HCT116 (cell line): ENCODE measurements around the gene DIP2C. TPM values are rescaled to one million over a fixed set of nuclear protein-coding genes. Genes with fewer than 3 reads are reported as not detected.

Experiments
- ATAC-seq: fragments of 200-7000 bp; cut with Tn5 transposase; 2 replicates; pipeline ENCODE4 v1.9.1; 2020; ENCODE audit warnings: mild to moderate bottlenecking, moderate library complexity
- BruUV-seq: library from RNA; stranded (reverse); fragments of 400-500 nt; replicated peaks from 2 replicates; lab custom pipeline; 2021; lab: Mats Ljungman, UMichigan
- CTCF ChIA-PET: fragments of 300-600 bp; sonication (Branson Sonifier 250); formaldehyde crosslinking; loops from one replicate; lab custom pipeline; 2021; ENCODE audit warnings: antibody characterized with exemption; lab: Charles Lee
- POLR2A ChIA-PET: fragments of 300-600, 350-600 bp; sonication (Branson Sonifier 250); formaldehyde crosslinking; loops from one replicate; lab custom pipeline; 2021; ENCODE audit warnings: antibody characterized with exemption; lab: Charles Lee
- RAD21 ChIA-PET, 2 experiments: fragments of 300-600 bp; sonication (Branson Sonifier 250); formaldehyde crosslinking; loops; one replicate each; lab custom pipeline; 2023; ENCODE audit warnings: low total read pairs in 2 of 2; ENCODE audit not compliant: uncharacterized antibody in 2 of 2, unreplicated experiment in 2 of 2, low non-redundant PET in 1 of 2; lab: Charles Lee
- DNase-seq: peaks from one replicate; pipeline ENCODE4 v3.0.0-alpha.2; 2010; ENCODE audit warnings: low read depth, low spot score
- H2AFZ ChIP-seq: fragments of 200-600 bp; shearing (Covaris generic), sonication (generic); 2 replicates; pipeline ENCODE4 v1.6.1; 2017; ENCODE audit warnings: low read depth, mixed run types, mixed read lengths, antibody characterized with exemption, low read length; ENCODE audit not compliant: poor library complexity, severe bottlenecking
- H3K27ac ChIP-seq: 2 replicates; pipeline ENCODE4 v1.5.1; 2012; ENCODE audit warnings: low read depth, low read length
- H3K27me3 ChIP-seq: fragments of 200-600 bp; sonication (generic); 2 replicates; pipeline ENCODE4 v1.6.1; 2016; ENCODE audit warnings: mixed run types, low read length, mixed read lengths; ENCODE audit not compliant: insufficient read depth
- H3K36me3 ChIP-seq, 2 experiments: fragments of 200-500 bp in 1 of 2; fragments of 200-600 bp in 1 of 2; sonication (Bioruptor generic) in 1 of 2; sonication (generic) in 1 of 2; 2 replicates each; pipeline versions ENCODE4 v1.5.1 to v1.6.1; 2014 to 2016; ENCODE audit warnings: low read length in 2 of 2, inconsistent platforms in 1 of 2, mixed read lengths in 1 of 2, mixed run types in 1 of 2; ENCODE audit not compliant: insufficient read depth in 2 of 2, control insufficient read depth in 1 of 2
- H3K4me1 ChIP-seq, 2 experiments: fragments of 200-600 bp in 1 of 2; sonication (generic) in 1 of 2; 2 replicates each; pipeline versions ENCODE4 v1.5.1 to v1.6.1; 2012 to 2017; ENCODE audit warnings: low read length in 2 of 2, inconsistent platforms in 1 of 2, mild to moderate bottlenecking in 1 of 2, mixed read lengths in 1 of 2, mixed run types in 1 of 2, moderate library complexity in 1 of 2; ENCODE audit not compliant: insufficient read depth in 2 of 2, control insufficient read depth in 1 of 2
- H3K4me2 ChIP-seq: fragments of 200-600 bp; sonication (generic); 2 replicates; pipeline ENCODE4 v1.6.1; 2017; ENCODE audit warnings: mixed run types, low read length, mixed read lengths
- H3K4me3 ChIP-seq, 2 experiments: fragments of 200-600 bp in 1 of 2; sonication (generic) in 1 of 2; replicated peaks in 1 of 2; 2 replicates each; pipeline ENCODE4 v1.5.1; 2011 to 2016; ENCODE audit warnings: low read length in 2 of 2, control low read depth in 1 of 2, low read depth in 1 of 2, mild to moderate bottlenecking in 1 of 2, mixed read lengths in 1 of 2, mixed run types in 1 of 2
- H3K79me2 ChIP-seq: fragments of 200-600 bp; sonication (generic); 2 replicates; pipeline ENCODE4 v1.6.1; 2017; ENCODE audit warnings: mild to moderate bottlenecking, mixed run types, low read length, moderate library complexity, mixed read lengths; ENCODE audit not compliant: insufficient read depth
- H3K9ac ChIP-seq: fragments of 200-600 bp; sonication (generic); 2 replicates; pipeline ENCODE4 v1.6.1; 2016; ENCODE audit warnings: low read length, mixed read lengths
- H3K9me2 ChIP-seq: fragments of 200-600 bp; sonication (generic), shearing (Covaris generic); 2 replicates; pipeline ENCODE4 v1.6.1; 2017; ENCODE audit warnings: mixed run types, mild to moderate bottlenecking, moderate library complexity; ENCODE audit not compliant: insufficient read depth
- H3K9me3 ChIP-seq, 2 experiments: fragments of 200-500 bp in 1 of 2; fragments of 200-600 bp in 1 of 2; sonication (Bioruptor generic) in 1 of 2; sonication (generic) in 1 of 2; 2 replicates each; pipeline ENCODE4 v1.6.1; 2014 to 2017; ENCODE audit warnings: low read length in 2 of 2, mixed read lengths in 2 of 2, inconsistent platforms in 1 of 2, low read depth in 1 of 2, mild to moderate bottlenecking in 1 of 2, mixed run types in 1 of 2, moderate library complexity in 1 of 2; ENCODE audit not compliant: control insufficient read depth in 1 of 2, insufficient read depth in 1 of 2
- H4K20me1 ChIP-seq: fragments of 200-600 bp; sonication (generic), shearing (Covaris generic); 2 replicates; pipeline ENCODE4 v1.6.1; 2017; ENCODE audit warnings: mixed run types, mild to moderate bottlenecking, moderate library complexity; ENCODE audit not compliant: insufficient read depth
- ATF3 ChIP-seq: IDR thresholded peaks from 2 replicates; pipeline ENCODE4 v1.6.1; 2012
- CEBPB ChIP-seq: IDR thresholded peaks from 2 replicates; pipeline ENCODE4 v1.6.1; 2012; ENCODE audit warnings: low read depth
- ELF1 ChIP-seq: IDR thresholded peaks from 2 replicates; pipeline ENCODE4 v1.6.1; 2012; ENCODE audit warnings: low read depth, borderline replicate concordance
- EZH2 ChIP-seq: fragments of 200-600 bp; sonication (generic); IDR thresholded peaks from 2 replicates; pipeline ENCODE4 v1.6.1; 2017; ENCODE audit warnings: antibody characterized with exemption, mixed run types
- EZH2phosphoT487 ChIP-seq: fragments of 200-600 bp; IDR thresholded peaks from 2 replicates; pipeline ENCODE4 v1.6.1; 2018; ENCODE audit warnings: antibody characterized with exemption, borderline replicate concordance
- MAX ChIP-seq: IDR thresholded peaks from 2 replicates; pipeline ENCODE4 v1.6.1; 2012
- TCF7L2 ChIP-seq: IDR thresholded peaks from 2 replicates; pipeline ENCODE4 v1.7.0; 2011; ENCODE audit warnings: borderline replicate concordance, inconsistent platforms; ENCODE audit not compliant: insufficient read depth, insufficient read length; ENCODE audit errors: extremely low read depth
- YY1 ChIP-seq: IDR thresholded peaks from 2 replicates; pipeline ENCODE4 v1.6.1; 2011; ENCODE audit warnings: low read length, low read depth, moderate library complexity, mild to moderate bottlenecking; ENCODE audit not compliant: insufficient replicate concordance; ENCODE audit errors: extremely low read depth
- ZNF274 ChIP-seq: fragments of 200-500 bp; sonication (Bioruptor generic); IDR thresholded peaks from 2 replicates; pipeline ENCODE4 v1.6.1; 2014; ENCODE audit warnings: mild to moderate bottlenecking, low read depth, low read length, inconsistent platforms
- intact Hi-C: fragments of 100-400 bp; cut with micrococcal nuclease; formaldehyde crosslinking; loops from 2 replicates; pipeline ENCODE4 v1.10.0; 2022
- total RNA-seq: library from RNA; stranded (reverse); gene quantifications from one replicate; pipeline ENCODE4 v1.2.1, GENCODE V29; 2021; ENCODE audit not compliant: unreplicated experiment
- TF ChIP-seq, protein P1 (sequence below): IDR thresholded peaks from 2 replicates; pipeline ENCODE4 v1.6.1; 2012; ENCODE audit warnings: low read depth

Gene DIP2C
- total RNA-seq, 1 experiment from 2014 or later, result 15.4 TPM

GRCh38 chr10:654647-654996 lies 34.8 kb downstream of the DIP2C start:
- Histone ChIP-seq H3K27ac (no peak overlapping the region), H3K9me2 (no peaks in the 10 kb centered on the region), H3K9me3 (no peaks in the 10 kb centered on the region), H3K9ac (no peak overlapping the region), H2AFZ (no peak overlapping the region), H4K20me1 (no peaks in the 10 kb centered on the region), H3K79me2 (0 out of 2 replicates have a peak, but pooled peaks cover 4% of the 10 kb centered on the region), H3K4me3 (no peak overlapping the region), H3K36me3 (no peaks in the 10 kb centered on the region), H3K4me2 (no peak overlapping the region), H3K27me3 (no peaks in the 10 kb centered on the region), H3K4me1 (no peaks in the 10 kb centered on the region)
- ChIA-PET POLR2A (no interaction called here), CTCF (no interaction called here), RAD21 (interaction anchor here in 1 of 2 experiments (0.6 kb wide), 1 partner anchor 477 kb away, joined by 3 read pairs; no protein-coding TSS in a partner anchor)
- no peak for DNase-seq
- no peak; the same call in 1 of the 2 replicates for ATAC-seq
- intact Hi-C loops, result no loop called here
- no TSS peak for BruUV-seq
- TF ChIP-seq TCF7L2 (no peak), ZNF274 (no peak), YY1 (no peak), ELF1 (no peak), ATF3 (no peak), CEBPB (no peak), EZH2phosphoT487 (no peak), MAX (no peak)

- no peaks in the 10 kb centered on the region for H3K4me1 ChIP-seq
- TF ChIP-seq, protein P1, sequence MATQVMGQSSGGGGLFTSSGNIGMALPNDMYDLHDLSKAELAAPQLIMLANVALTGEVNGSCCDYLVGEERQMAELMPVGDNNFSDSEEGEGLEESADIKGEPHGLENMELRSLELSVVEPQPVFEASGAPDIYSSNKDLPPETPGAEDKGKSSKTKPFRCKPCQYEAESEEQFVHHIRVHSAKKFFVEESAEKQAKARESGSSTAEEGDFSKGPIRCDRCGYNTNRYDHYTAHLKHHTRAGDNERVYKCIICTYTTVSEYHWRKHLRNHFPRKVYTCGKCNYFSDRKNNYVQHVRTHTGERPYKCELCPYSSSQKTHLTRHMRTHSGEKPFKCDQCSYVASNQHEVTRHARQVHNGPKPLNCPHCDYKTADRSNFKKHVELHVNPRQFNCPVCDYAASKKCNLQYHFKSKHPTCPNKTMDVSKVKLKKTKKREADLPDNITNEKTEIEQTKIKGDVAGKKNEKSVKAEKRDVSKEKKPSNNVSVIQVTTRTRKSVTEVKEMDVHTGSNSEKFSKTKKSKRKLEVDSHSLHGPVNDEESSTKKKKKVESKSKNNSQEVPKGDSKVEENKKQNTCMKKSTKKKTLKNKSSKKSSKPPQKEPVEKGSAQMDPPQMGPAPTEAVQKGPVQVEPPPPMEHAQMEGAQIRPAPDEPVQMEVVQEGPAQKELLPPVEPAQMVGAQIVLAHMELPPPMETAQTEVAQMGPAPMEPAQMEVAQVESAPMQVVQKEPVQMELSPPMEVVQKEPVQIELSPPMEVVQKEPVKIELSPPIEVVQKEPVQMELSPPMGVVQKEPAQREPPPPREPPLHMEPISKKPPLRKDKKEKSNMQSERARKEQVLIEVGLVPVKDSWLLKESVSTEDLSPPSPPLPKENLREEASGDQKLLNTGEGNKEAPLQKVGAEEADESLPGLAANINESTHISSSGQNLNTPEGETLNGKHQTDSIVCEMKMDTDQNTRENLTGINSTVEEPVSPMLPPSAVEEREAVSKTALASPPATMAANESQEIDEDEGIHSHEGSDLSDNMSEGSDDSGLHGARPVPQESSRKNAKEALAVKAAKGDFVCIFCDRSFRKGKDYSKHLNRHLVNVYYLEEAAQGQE, result no peak
- TF ChIP-seq EZH2phosphoT487, result no peak
- no peak for TF ChIP-seq ATF3
- TF ChIP-seq EZH2, result no peak
- no peak for TF ChIP-seq YY1
- no peak for DNase-seq
- intact Hi-C loops, result no loop called here
- H3K9ac ChIP-seq, result no peak overlapping the region
- RAD21 ChIA-PET, result interaction anchor here in 1 of 2 experiments (0.6 kb wide), 1 partner anchor 477 kb away, joined by 3 read pairs; no protein-coding TSS in a partner anchor
- no peak overlapping the region for H3K4me2 ChIP-seq
- H3K27me3 ChIP-seq, result no peaks in the 10 kb centered on the region
- H3K4me3 ChIP-seq, result no peak overlapping the region
- no peak overlapping the region for H3K27ac ChIP-seq
- ATAC-seq, result no peak
- H3K36me3 ChIP-seq, result no peaks in the 10 kb centered on the region
- POLR2A ChIA-PET, result no interaction called here
- H2AFZ ChIP-seq, result no peak overlapping the region
- H4K20me1 ChIP-seq, result no peaks in the 10 kb centered on the region
- H3K79me2 ChIP-seq, result peaks cover 8% of the 10 kb centered on the region
- no peaks in the 10 kb centered on the region for H3K9me3 ChIP-seq
- CTCF ChIA-PET, result no interaction called here
- no TSS peak for BruUV-seq
- no peaks in the 10 kb centered on the region for H3K9me2 ChIP-seq
Measured at GRCh38 chr10:653991-654646, 35.3 kb downstream of the DIP2C start.
